Erythroblast (primary cell): Measurements from ENCODE around the gene IL1RAPL1.

Experiments used
- GATA1 ChIP-seq: IDR thresholded peaks from 2 replicates; pipeline ENCODE4 v1.6.1; 2011; ENCODE audit warnings: low read depth, mild to moderate bottlenecking, control low read depth, low read length, moderate library complexity
- POLR2A ChIP-seq: IDR thresholded peaks from 2 replicates; pipeline ENCODE4 v1.6.1; 2011; ENCODE audit warnings: mild to moderate bottlenecking, low read length

- TF ChIP-seq POLR2A (no peak), GATA1 (no peak)
These were observed 710.0 kb downstream of the IL1RAPL1 start for GRCh38 chrX:29297171-29297800.
